ENCODE results near the gene ACTRT3. TPM values are rescaled to one million over a fixed set of nuclear protein-coding genes. Genes with fewer than 3 reads are reported as not detected.
"Not testable (repeated sequence)": the region's sequence is repeated elsewhere in the genome, so short reads cannot be mapped to it uniquely, and the experiment has no call there.

Gene ACTRT3
- total RNA-seq, 3 donors from 2014 or later = 1.5 to 4.6 (median 3.3) TPM

DNA sequence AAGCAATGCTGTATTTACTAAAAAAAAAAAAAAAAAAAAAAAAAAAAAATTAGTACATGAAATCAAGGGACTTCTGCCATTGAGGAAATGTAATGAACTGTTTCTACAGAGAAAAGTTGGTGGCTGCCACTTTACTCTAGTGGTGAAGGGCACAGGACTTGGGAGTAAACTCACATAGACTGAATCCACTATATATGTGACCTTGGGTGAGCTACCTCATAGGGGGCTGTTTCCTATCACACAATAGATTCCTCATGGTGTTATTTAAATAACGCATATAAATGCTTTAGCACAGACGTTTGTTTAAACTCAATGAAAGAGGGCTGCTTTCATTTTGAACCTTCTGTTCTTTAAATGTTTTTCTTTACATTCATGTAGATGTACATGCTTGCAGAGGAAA, 30.3 kb downstream of the ACTRT3 start:
- H3K36me3 ChIP-seq = no peaks in the 10 kb centered on the region
- no peaks in the 10 kb centered on the region for H3K4me1 ChIP-seq
- intact Hi-C loops (cut with DNase I; ENCODE audit: low total_unique reads) = no loop called here
- TF ChIP-seq POLR2A (IDR thresholded peaks at IDR 0.05) = no peak
- TF ChIP-seq POLR2AphosphoS5 (IDR thresholded peaks at IDR 0.05) = no peak
- TF ChIP-seq, protein P1, sequence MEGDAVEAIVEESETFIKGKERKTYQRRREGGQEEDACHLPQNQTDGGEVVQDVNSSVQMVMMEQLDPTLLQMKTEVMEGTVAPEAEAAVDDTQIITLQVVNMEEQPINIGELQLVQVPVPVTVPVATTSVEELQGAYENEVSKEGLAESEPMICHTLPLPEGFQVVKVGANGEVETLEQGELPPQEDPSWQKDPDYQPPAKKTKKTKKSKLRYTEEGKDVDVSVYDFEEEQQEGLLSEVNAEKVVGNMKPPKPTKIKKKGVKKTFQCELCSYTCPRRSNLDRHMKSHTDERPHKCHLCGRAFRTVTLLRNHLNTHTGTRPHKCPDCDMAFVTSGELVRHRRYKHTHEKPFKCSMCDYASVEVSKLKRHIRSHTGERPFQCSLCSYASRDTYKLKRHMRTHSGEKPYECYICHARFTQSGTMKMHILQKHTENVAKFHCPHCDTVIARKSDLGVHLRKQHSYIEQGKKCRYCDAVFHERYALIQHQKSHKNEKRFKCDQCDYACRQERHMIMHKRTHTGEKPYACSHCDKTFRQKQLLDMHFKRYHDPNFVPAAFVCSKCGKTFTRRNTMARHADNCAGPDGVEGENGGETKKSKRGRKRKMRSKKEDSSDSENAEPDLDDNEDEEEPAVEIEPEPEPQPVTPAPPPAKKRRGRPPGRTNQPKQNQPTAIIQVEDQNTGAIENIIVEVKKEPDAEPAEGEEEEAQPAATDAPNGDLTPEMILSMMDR (IDR thresholded peaks at IDR 0.05) = no peak
- H3K4me3 ChIP-seq = no peak overlapping the region
- H3K27me3 ChIP-seq = no peaks in the 10 kb centered on the region
- peaks cover 0 to 18% of the 10 kb centered on the region in 2 donors for H3K9me3 ChIP-seq
- H3K27ac ChIP-seq = no peak overlapping the region
- DNase-seq (ENCODE audit: low spot score in 2 of 2) = no peak

DNA sequence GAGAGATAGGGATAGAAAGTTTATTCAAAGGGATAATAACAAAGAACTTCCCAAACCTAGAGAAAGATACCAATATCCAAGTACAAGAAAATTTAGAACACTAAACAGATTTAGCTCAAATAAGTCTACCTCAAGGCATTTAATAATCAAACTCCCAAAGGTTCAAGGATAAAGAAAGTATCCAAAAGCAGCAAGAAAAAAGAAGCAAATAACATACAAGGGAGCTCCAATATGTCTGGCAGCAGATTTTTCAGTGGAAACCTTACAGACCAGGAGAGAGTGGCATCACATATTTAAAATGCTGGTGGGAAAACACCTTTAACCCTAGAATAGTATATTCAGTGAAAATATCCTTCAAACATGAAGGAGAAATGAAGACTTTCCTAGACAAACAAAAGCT, 37.5 kb downstream of the ACTRT3 start:
- H3K4me3 ChIP-seq; DNase-seq (ENCODE audit: low spot score in 2 of 2); H3K27me3 ChIP-seq; H3K4me1 ChIP-seq; H3K27ac ChIP-seq; H3K36me3 ChIP-seq; intact Hi-C loops (cut with DNase I; ENCODE audit: low total_unique reads): not testable (repeated sequence)
- H3K9me3 ChIP-seq = peaks cover 6 to 25% of the 10 kb centered on the region in 2 donors

DNA sequence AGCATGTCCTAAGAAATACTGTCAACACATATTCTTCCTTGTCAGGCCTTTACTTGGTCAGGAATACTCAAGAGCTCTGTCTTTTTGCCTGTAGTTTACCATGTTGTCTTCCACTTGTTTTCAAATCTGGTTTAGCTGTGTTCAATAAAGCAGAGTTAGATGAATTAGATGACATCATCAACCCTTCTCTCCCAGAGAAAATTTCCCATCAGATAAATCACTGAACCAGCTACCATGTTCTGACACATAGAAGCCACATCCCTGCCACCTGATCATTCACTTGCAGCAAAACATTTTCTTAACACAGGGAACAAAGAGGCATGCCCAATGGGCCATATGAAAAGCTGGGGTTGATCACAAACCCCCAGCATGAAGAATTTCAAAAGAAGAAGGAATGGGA, 46.6 kb downstream of the ACTRT3 start:
- no peaks in the 10 kb centered on the region for H3K9me3 ChIP-seq
- no peak for DNase-seq (ENCODE audit: low spot score in 2 of 2)
- no peak for TF ChIP-seq POLR2A (IDR thresholded peaks at IDR 0.05)
- TF ChIP-seq, protein P1 (IDR thresholded peaks at IDR 0.05) = no peak
- TF ChIP-seq POLR2AphosphoS5 (IDR thresholded peaks at IDR 0.05) = no peak
- no peak overlapping the region for H3K4me3 ChIP-seq
- no peaks in the 10 kb centered on the region for H3K27me3 ChIP-seq
- no peaks in the 10 kb centered on the region for H3K36me3 ChIP-seq
- no peaks in the 10 kb centered on the region for H3K4me1 ChIP-seq
- intact Hi-C loops (cut with DNase I; ENCODE audit: low total_unique reads) = no loop called here
- H3K27ac ChIP-seq = no peak overlapping the region

DNA sequence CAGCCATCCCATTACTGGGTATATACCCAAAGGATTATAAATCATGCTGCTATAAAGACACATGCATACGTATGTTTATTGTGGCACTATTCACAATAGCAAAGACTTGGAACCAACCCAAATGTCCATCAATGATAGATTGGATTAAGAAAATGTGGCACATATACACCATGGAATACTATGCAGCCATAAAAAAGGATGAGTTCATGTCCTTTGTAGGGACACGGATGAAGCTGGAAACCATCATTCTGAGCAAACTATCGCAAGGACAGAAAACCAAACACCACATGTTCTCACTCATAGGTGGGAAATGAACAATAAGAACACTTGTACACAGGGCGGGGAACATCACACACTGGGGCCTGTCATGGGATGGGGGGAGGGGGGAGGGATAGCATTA, 50.9 kb downstream of the ACTRT3 start:
- not testable (repeated sequence) for H3K27ac ChIP-seq; H3K27me3 ChIP-seq; H3K36me3 ChIP-seq; H3K9me3 ChIP-seq; H3K4me1 ChIP-seq; DNase-seq (ENCODE audit: low spot score in 2 of 2); H3K4me3 ChIP-seq
- intact Hi-C loops (cut with DNase I; ENCODE audit: low total_unique reads) = loop anchor here (10.0 kb wide), 1 partner anchor 1206 kb away; no protein-coding TSS in a partner anchor

Other genes starting within 250 kb of the ACTRT3 start
- gene MECOM, start 105.8 kb downstream of the ACTRT3 start, total RNA-seq = 10 to 100 TPM in 2 of 3 donors, 1 to 10 TPM in 1; 7.5 to 21.6 (median 13.9) TPM
- 100 to 1,000 TPM; 125 to 194 (median 179) TPM for gene TERC, start 4.5 kb downstream of the ACTRT3 start, total RNA-seq
- gene MYNN, start 3.8 kb upstream of the ACTRT3 start, total RNA-seq = 10 to 100 TPM; 16.0 to 29.0 (median 18.7) TPM
- gene LRRIQ4, start 43.3 kb upstream of the ACTRT3 start, total RNA-seq = under 1 TPM in 1 of 3 donors, not detected in 2; 0.15 TPM
- 1 to 10 TPM; 1.0 to 6.4 (median 4.9) TPM for gene LRRC34, start 43.3 kb upstream of the ACTRT3 start, total RNA-seq
- gene LRRC31, start 100.4 kb upstream of the ACTRT3 start, total RNA-seq = 1 to 10 TPM in 1 of 3 donors, under 1 TPM in 1, not detected in 1; 0.29 to 7.5 TPM
- gene SAMD7, start 142.0 kb upstream of the ACTRT3 start, total RNA-seq = under 1 TPM in 1 of 3 donors, not detected in 2; under 0.01 TPM
- 100 to 1,000 TPM in 1 of 3 donors, 10 to 100 TPM in 2; 55.1 to 101 (median 56.1) TPM for gene SEC62, start 197.2 kb upstream of the ACTRT3 start, total RNA-seq